ENCODE data around the gene MRAS. TPM values are rescaled to one million over a fixed set of nuclear protein-coding genes. Genes with fewer than 3 reads are reported as not detected.

Gene MRAS
- total and polyA plus RNA-seq, 2 of the 8 experiments (the other 6 are each of a cell fraction or from before 2014, with no cell fraction given): 10.6 to 16.2 TPM

DNA sequence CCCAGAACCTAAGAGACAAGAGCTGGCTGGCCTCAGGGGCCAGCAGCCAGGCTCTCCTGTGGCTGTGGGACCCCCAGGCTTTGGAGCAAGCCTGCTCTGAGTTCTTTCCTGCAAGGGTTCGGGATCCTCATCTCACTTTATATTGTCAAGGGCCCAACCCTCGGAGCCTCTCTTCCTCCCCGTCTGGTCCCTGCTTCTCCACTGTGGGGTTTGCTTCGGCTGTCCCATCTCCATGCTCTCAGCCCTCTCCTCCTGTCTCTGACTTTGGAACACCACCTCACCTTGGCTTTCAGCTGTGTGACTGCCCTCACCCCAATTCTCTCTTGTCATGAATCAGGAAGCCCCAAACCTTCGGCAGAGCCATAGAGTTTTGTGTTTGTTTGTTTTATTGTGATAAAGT lies 30.0 kb downstream of the MRAS start:
- Histone ChIP-seq H2BK15ac (ENCODE audit: low read length) (no peak overlapping the region), H3K18ac (ENCODE audit: extremely low read depth, low read length) (no peak overlapping the region), H2BK12ac (ENCODE audit: low read depth, low read length) (no peak overlapping the region), H4K5ac (ENCODE audit: insufficient read length, low read depth, low read length) (no peak overlapping the region), H3K9me3 (ENCODE audit: insufficient read depth in 2 of 2, low read depth in 1 of 2, low read length in 1 of 2) (no peaks in the 10 kb centered on the region), H3K23me2 (ENCODE audit: low read depth, low read length) (no peaks in the 10 kb centered on the region), H2BK5ac (ENCODE audit: low read depth, low read length) (no peak overlapping the region), H2AK5ac (ENCODE audit: low read depth, low read length) (no peak overlapping the region), H2BK20ac (ENCODE audit: low read length) (no peak overlapping the region), H2AFZ (ENCODE audit: low read length) (no peak overlapping the region), H2BK120ac (replicated peaks; ENCODE audit: low read depth, low read length) (no peak overlapping the region), H4K20me1 (replicated peaks in 1 of 2; ENCODE audit: control insufficient read depth in 1 of 2, insufficient read depth in 2 of 2, low read length in 2 of 2) (no peaks in the 10 kb centered on the region), H4K91ac (replicated peaks; ENCODE audit: insufficient read length, low read length) (no peak overlapping the region), H4K8ac (ENCODE audit: extremely low read depth, insufficient read depth, low read length) (no peak overlapping the region; the same call in 1 of the 2 replicates), H3K36me3 (ENCODE audit: control insufficient read depth in 2 of 4, insufficient read depth in 4 of 4, low read length in 3 of 4) (no peaks in the 10 kb centered on the region), H3K4me2 (ENCODE audit: insufficient read depth in 1 of 2, low read depth in 2 of 2, low read length in 2 of 2) (no peak overlapping the region), H3K23ac (ENCODE audit: insufficient read length) (no peak overlapping the region), H3K27ac (ENCODE audit: low read depth, low read length) (no peak overlapping the region), H3K27me3 (replicated peaks in 1 of 4; ENCODE audit: control insufficient read depth in 3 of 4, extremely low read depth in 1 of 4, insufficient read depth in 3 of 4, low read length in 3 of 4) (no peaks in the 10 kb centered on the region), H3K4me3 (ENCODE audit: extremely low read depth in 1 of 4, insufficient read depth in 2 of 4, low read depth in 3 of 4, low read length in 4 of 4) (no peak overlapping the region), H3K9ac (replicated peaks in 1 of 4; ENCODE audit: extremely low read depth in 1 of 4, low read depth in 3 of 4, low read length in 3 of 4) (no peak overlapping the region), H3K4me1 (replicated peaks in 1 of 4; ENCODE audit: control insufficient read depth in 3 of 4, insufficient read depth in 4 of 4, low read length in 3 of 4) (0 out of 7 replicates have a peak, but pooled peaks cover 0 to 2% (median 0%) of the 10 kb centered on the region in 4 experiments), H3K4ac (replicated peaks; ENCODE audit: insufficient read length, low read depth, low read length) (no peak overlapping the region), H3K79me2 (ENCODE audit: control insufficient read depth in 1 of 2, insufficient read depth in 2 of 2, low read length in 2 of 2) (no peaks in the 10 kb centered on the region), H3K56ac (replicated peaks; ENCODE audit: insufficient read length, low read depth, low read length) (no peak overlapping the region), H3K14ac (ENCODE audit: insufficient read length) (no peak overlapping the region), H3K79me1 (ENCODE audit: low read depth, low read length) (no peaks in the 10 kb centered on the region)
- DNase-seq (ENCODE audit: low read depth in 1 of 2, low spot score in 2 of 2) (no peak), FAIRE-seq (no peak)
- WGBS, 2 experiments (ENCODE audit: extremely low coverage in 1 of 2, insufficient coverage in 1 of 2, insufficient read length in 1 of 2, insufficient replicate concordance in 2 of 2, low coverage in 1 of 2, low lambda C conversion rate in 2 of 2, missing lambda C conversion rate in 1 of 2): 84% methylated on average over 5 of the region's 5 CpGs; no CpG with 5 or more reads in 1 of the 2 experiments
- ChIA-PET CTCF (ENCODE audit: partially characterized antibody) (interaction anchor here (0.8 to 1.7 kb wide), 5 partner anchors 10 to 47 kb away, joined by 3 to 5 read pairs (median 4); no protein-coding TSS in a partner anchor), POLR2A (ENCODE audit: partially characterized antibody) (no interaction called here)
- TF ChIP-seq FOSL1 (IDR thresholded peaks at IDR 0.05; ENCODE audit: insufficient read depth, low read depth, low read length): no peak
- no peak for TF ChIP-seq RNF2 (IDR thresholded peaks at IDR 0.05; ENCODE audit: borderline replicate concordance, low read depth, low read length, missing control alignments, poor library complexity, severe bottlenecking)
- TF ChIP-seq HDAC2 (IDR thresholded peaks at IDR 0.05; ENCODE audit: borderline replicate concordance in 1 of 2, low read depth in 2 of 2, low read length in 2 of 2): no peak
- TF ChIP-seq RFX5 (IDR thresholded peaks at IDR 0.05; ENCODE audit: borderline replicate concordance, low read depth, low read length): no peak
- TF ChIP-seq EGR1 (IDR thresholded peaks at IDR 0.05; ENCODE audit: borderline replicate concordance, low read depth, low read length): no peak
- TF ChIP-seq SUZ12 (IDR thresholded peaks at IDR 0.05; ENCODE audit: low read length): no peak
- no peak for TF ChIP-seq SRF (IDR thresholded peaks at IDR 0.05; ENCODE audit: low read depth, low read length)
- no peak for TF ChIP-seq POLR2AphosphoS5 (IDR thresholded peaks at IDR 0.05; ENCODE audit: low read depth, low read length)
- no peak for TF ChIP-seq POLR2A (IDR thresholded peaks at IDR 0.05; ENCODE audit: control extremely low read depth in 1 of 2, low read depth in 2 of 2, low read length in 2 of 2)
- TF ChIP-seq CREB1 (IDR thresholded peaks at IDR 0.05): no peak
- TF ChIP-seq RBBP5 (IDR thresholded peaks at IDR 0.05; ENCODE audit: borderline replicate concordance, low read depth, low read length): no peak
- no peak for TF ChIP-seq RXRA (IDR thresholded peaks at IDR 0.05; ENCODE audit: insufficient read depth, low read depth, low read length)
- no peak for TF ChIP-seq KDM1A (IDR thresholded peaks at IDR 0.05; ENCODE audit: borderline replicate concordance, low read length)
- TF ChIP-seq, protein P1, sequence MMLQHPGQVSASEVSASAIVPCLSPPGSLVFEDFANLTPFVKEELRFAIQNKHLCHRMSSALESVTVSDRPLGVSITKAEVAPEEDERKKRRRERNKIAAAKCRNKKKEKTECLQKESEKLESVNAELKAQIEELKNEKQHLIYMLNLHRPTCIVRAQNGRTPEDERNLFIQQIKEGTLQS (IDR thresholded peaks at IDR 0.05; ENCODE audit: insufficient read depth, low read depth, low read length): no peak
